DMS 273 (cell line): ENCODE results near the gene E2F8.

Source experiments
- DNase-seq: peaks from one replicate; lab custom pipeline; 2025; ENCODE audit not compliant: unreplicated experiment; lab: John Stamatoyannopoulos, UW

The E2F8 gene

GRCh38 chr11:19252394-19253152 lies 11.8 kb upstream of the E2F8 start:
- DNase-seq = no peak

GRCh38 chr11:19251577-19251976 lies 10.8 kb upstream of the E2F8 start:
- no peak for DNase-seq

DNA sequence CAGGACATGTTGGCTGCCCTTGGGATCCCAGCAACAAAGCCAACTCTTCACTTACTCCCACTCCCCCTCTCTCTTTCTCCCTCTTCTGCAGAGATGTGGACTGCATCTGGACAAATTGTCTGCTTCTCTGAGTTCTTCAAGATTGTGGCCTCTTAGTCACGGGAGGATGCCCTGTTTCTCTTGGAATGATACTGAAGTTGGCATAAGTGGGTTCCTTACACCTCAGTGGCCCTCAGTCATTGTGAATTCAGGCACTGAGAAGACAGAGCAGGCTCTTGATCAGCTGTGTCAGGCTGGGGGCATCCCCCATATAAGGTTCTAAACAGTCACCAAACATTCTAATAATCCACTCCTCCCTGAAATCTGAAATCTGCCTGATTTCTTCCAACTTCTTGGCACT lies 6.1 kb upstream of the E2F8 start:
- no peak for DNase-seq

GRCh38 chr11:19245351-19245750 lies 4.6 kb upstream of the E2F8 start:
- DNase-seq = no peak

GRCh38 chr11:19244621-19245020 lies 3.9 kb upstream of the E2F8 start:
- DNase-seq = no peak

- no peak for DNase-seq
Observed at GRCh38 chr11:19244084-19244483, 3.3 kb upstream of the E2F8 start.

GRCh38 chr11:19243613-19244012 lies 2.9 kb upstream of the E2F8 start:
- DNase-seq = no peak

DNA sequence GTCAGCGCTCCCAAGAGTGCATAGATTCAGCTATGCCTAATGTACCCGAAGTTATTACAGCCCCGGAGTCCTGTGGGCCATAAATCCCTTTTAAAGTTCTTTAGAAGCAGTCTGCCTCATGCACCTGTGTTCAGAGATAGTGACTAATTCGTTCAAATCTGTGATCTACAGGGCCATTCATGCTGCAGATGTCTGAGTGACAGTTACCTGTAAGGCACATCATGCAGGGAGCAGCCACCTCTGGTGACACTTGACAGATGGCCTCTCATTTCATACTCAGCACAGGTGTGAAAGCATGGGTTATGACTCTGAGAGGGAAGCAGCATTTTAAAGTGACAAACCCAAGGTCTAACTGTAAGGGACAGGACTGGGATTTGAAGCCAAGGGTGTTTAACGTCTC lies 2.4 kb upstream of the E2F8 start:
- no peak for DNase-seq

DNA sequence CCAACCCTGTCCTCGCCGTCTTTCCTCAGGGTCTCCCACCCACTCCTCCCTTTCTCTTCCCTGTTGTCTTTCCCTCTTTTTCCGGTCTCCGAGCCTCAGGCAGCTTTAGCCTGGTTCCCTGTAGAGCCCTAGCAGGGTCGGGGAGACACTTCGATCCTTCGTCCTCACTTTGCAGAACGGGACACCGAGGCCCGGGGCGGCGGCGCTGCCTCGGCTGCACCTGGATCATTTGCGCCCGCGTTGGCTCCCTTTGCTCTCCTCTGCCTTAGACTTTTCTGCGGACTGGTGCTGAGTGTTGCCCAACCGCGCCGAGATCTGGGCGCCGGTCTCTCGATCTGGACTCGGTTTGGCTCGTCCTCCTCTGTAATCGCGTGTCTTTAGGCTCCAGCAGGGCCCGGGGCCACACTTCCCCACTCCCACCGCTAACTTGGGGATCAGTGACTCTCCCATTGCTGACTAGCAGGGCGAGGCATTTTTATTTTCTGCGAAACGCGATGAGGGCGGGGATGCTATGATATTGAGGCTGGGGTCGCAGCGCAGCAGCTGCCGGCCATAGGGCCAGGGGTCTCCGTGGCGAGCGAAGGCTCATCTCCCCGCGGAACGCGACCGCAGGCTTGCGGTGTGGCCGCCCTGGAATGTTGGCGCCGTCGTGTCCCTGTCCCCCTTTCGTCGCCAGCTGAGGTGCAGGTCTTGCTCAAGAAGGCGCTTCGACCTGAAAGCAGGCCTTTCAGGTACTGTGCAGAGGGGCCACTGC lies 1.6 kb upstream of the E2F8 start:
- DNase-seq = no peak

- peak; percentile 60 for DNase-seq
Observed at GRCh38 chr11:19241260-19242178, 774 bp upstream of the E2F8 start.

- no peak for DNase-seq
Observed at GRCh38 chr11:19239039-19239438, 1.7 kb downstream of the E2F8 start.

- DNase-seq = no peak
Observed at GRCh38 chr11:19237813-19238212, 2.9 kb downstream of the E2F8 start.

DNA sequence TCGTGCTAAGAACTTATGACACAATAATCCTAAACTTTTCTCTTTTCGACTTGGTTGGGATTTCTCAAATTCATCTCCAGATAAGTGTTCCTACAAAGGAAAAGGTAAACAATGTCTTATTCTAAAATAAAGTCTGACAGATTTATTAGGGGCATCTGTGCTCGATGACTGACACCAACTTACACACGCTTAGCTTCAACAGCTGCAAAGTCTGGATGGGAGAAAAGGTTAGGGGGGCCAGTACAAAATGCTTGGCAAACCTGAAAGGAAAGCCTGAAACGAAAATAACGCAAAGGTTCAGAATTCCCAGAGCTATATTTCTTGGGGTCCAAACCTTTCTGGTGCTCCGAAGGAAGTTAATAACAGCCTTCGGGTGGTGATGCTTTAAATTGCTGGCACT lies 3.4 kb downstream of the E2F8 start:
- DNase-seq = no peak

DNA sequence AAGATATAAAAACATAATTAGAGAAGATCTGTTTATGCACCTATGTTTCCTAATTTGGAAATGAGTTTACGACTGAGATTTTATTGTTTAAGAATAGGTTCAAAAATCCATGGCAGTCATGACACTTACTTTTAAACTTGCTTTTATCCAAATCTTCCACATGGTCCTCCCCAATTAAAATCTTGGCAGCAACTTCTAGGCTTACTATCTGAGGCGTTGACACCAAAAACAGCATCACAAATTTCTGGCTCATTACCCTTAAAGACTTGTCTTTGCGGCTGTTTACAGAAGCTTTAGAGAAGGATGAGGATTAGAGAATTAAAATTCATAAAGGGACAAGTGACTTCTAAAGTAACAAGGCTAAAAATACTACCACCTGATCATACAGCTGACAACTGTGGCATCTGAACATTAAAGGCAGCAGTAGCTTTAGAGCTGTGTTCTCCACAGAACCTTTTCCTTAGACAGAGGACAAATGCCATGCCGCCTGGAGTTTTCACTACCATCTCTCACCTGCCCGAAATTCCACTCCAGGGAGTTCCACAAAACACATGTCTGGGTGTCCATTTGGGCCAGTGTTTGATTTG lies 6.4 kb downstream of the E2F8 start:
- DNase-seq = no peak

GRCh38 chr11:19232910-19233503 lies 7.7 kb downstream of the E2F8 start:
- no peak for DNase-seq

DNA sequence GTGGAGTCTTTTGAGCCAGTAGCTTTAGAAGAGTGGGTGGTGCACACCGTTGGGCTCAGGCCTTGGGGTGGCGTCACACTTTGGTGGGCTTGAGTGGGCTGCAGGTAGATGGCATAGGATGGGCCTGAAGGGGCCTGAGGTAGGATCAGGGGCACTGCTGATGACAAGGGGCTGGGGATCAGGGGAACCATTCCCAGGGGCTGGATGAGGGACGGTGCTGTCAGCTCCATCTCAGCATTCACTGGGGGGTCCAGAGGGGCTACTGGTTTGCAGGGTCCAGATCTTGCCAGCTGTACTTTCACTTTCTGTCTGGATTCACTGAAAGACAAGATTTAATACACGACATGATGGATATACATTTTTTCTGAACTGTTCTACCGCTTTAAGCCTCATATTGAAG lies 11.1 kb downstream of the E2F8 start:
- DNase-seq = no peak

GRCh38 chr11:19228968-19229367 lies 11.8 kb downstream of the E2F8 start:
- no peak for DNase-seq

- no peak for DNase-seq
Observed at GRCh38 chr11:19226378-19227195, 14.2 kb downstream of the E2F8 start.

DNA sequence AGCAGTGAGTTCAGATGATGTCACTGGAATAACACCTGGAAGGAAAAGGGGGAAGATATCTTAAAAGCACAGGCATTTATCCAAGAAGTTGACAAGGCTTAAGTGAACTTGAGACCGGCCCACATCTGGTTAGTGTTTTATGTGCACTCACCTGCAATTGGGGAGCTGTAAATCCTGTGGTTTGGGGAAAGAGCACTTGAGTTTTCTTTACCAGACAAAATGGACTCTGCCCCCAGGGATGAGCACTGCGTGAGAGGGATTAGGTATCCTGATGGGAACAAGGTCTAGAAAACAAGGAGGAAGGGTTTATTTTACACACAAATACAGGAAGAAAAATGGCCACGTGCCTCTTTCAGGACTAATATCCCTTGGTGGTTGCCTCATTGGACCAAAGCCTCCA lies 15.2 kb downstream of the E2F8 start:
- no peak for DNase-seq

GRCh38 chr11:19225123-19225522 lies 15.6 kb downstream of the E2F8 start:
- DNase-seq = no peak
